Kidney epithelial cell (primary cell): ENCODE measurements around the gene ARHGEF3. TPM values are rescaled to one million over a fixed set of nuclear protein-coding genes. Genes with fewer than 3 reads are reported as not detected.

Source experiments
- DNase-seq: peaks from one replicate; pipeline ENCODE4 v3.0.0-alpha.2; 2010; ENCODE audit warnings: low read depth
- H3K27me3 ChIP-seq: 2 replicates; pipeline ENCODE4 v1.6.0; 2011; ENCODE audit warnings: low read length; ENCODE audit not compliant: control insufficient read depth, insufficient read depth
- H3K36me3 ChIP-seq: 2 replicates; pipeline ENCODE4 v1.5.1; 2011; ENCODE audit warnings: low read length; ENCODE audit not compliant: control insufficient read depth, insufficient read depth
- H3K4me3 ChIP-seq: 2 replicates; pipeline ENCODE4 v1.5.1; 2011; ENCODE audit warnings: low read depth, mild to moderate bottlenecking, control low read depth, low read length
- CTCF ChIP-seq: IDR thresholded peaks from 2 replicates; pipeline ENCODE4 v1.5.1; 2011; ENCODE audit warnings: mild to moderate bottlenecking, moderate library complexity, low read length, control low read depth, inconsistent platforms; ENCODE audit not compliant: insufficient read depth, poor library complexity, severe bottlenecking
- total RNA-seq: library from RNA; depleted of rRNA; stranded (reverse); fragments of >200 nt; gene quantifications from 2 replicates; pipeline ENCODE4 v1.2.3, GENCODE V29; 2015

Gene ARHGEF3
- total RNA-seq, 1 donor from 2014 or later, result 12.4 TPM

DNA sequence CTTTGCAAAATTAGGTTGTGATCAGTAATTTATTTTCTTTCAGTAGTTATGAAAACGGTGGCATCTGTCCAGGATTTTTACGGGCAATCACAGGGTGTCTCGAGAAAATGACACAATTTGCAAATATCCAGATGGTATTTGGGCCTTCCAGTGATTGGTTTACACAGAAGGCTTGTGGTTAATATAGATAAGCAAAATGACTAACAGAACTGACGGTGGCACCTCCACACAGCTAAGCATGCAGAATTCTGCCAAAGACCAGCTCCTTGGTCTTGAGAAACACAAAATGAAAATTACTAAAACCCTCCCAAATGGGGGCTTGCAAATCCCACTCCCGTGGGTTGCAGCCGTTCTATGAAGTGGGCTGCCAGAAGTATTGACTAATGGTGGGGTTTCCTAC is 5.5 kb downstream of the ARHGEF3 start:
- TF ChIP-seq CTCF, result no peak
- H3K27me3 ChIP-seq, result no peaks in the 10 kb centered on the region
- no peak for DNase-seq
- no peaks in the 10 kb centered on the region for H3K36me3 ChIP-seq
- H3K4me3 ChIP-seq, result no peak overlapping the region

DNA sequence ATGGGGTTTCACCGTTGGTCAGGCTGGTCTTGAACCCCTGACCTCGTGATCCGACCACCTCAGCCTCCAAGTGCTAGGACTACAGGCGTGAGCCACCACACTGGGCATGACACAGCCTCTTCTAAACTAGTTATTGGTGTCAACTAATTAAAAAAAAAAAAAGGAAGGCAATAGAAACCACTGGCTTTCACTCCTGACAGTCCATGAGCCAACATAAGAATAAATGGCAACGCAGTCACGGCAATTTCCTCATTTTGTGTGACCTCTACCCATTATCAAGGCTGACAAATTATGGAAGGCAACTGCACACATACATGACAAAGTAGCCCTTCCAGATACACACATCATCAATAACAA is 5.9 kb downstream of the ARHGEF3 start:
- no peaks in the 10 kb centered on the region for H3K27me3 ChIP-seq
- DNase-seq, result no peak

DNA sequence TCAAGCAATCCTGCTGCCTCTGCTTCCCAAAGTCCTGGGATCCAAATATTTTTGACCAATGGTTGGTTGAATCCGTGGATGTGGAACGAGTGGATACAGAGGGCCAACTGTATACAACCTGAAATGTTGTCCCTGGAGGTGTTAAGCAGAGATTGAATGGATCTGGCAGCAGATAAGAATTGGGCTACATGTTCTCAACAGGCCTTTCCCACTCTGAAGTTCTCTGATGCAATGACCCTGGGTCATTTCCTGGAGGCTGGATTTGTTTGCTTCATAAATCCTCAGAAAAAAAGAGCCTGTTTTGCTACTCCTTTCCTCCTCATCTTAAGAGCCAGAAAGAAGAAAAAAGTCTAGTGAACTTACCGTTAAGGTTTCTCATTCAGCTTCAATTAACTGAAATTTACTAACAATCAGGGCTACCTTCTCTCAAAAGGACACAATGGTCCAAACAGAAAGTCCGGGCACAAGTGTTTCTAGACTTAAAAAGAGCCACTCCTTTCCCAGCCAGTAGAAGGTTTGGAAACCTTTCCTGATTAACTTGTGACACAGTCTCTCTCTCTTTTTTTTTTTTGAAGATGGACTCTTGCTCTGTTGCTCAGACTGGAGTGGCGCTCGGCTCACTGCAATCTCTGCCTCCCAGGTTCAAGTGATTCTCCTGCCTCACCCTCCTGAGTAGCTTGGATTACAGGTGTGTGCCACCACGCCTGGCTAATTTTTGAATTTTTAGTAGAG is 6.5 kb downstream of the ARHGEF3 start:
- no peak for DNase-seq
- Histone ChIP-seq H3K27me3 (no peaks in the 10 kb centered on the region), H3K36me3 (no peaks in the 10 kb centered on the region), H3K4me3 (no peak overlapping the region)
- no peak for TF ChIP-seq CTCF

More for the DNA sequence above, 5.9 kb downstream of the ARHGEF3 start:
- no peak for TF ChIP-seq CTCF
- Histone ChIP-seq H3K36me3 (no peaks in the 10 kb centered on the region), H3K4me3 (no peak overlapping the region)

DNA sequence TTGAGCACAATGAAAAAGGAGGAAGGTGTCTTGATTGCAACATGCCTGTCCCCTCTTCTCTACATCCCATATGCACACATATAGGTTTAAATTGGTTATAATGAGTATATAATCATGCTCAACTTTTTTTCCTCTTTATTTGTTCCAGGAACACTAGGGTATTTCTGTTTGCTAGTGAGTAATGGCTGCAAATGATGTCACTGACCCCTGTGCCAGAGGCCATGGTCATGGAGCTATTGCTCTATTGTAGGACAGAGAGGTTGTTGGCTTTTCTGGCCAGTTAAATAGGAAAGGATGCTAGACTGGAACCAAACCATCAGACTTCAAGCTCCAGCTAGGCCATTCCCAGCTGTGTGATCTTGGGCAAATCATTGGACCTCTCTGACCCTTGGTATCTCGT is 9.6 kb downstream of the ARHGEF3 start:
- no peak for DNase-seq
- no peak overlapping the region for H3K4me3 ChIP-seq
- H3K27me3 ChIP-seq, result no peaks in the 10 kb centered on the region
- no peaks in the 10 kb centered on the region for H3K36me3 ChIP-seq
- no peak for TF ChIP-seq CTCF

- H3K4me3 ChIP-seq, result no peak overlapping the region
- no peaks in the 10 kb centered on the region for H3K27me3 ChIP-seq
- no peak for TF ChIP-seq CTCF
- DNase-seq, result no peak
- H3K36me3 ChIP-seq, result no peaks in the 10 kb centered on the region
These were observed 11.5 kb downstream of the ARHGEF3 start for GRCh38 chr3:56790016-56790821.

DNA sequence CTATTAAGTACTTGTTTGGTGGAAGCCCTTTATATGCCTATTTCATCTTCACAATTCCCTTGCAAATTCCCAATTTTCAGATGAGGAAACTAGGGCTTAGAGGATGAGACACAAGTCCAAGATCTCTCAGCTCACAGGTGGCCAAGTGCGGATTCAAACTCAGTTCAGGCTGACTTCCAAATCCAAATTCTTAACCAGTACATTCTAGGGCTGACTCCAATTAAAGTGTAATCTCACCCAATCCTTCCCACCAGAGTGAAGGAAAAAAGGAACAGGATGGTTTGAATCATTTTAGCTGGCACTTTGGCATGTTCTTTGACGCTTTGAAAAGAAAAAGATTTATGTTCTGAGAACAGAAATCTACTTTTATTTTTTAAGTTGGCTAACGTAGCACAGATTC is 12.7 kb downstream of the ARHGEF3 start:
- no peak for TF ChIP-seq CTCF
- no peaks in the 10 kb centered on the region for H3K27me3 ChIP-seq
- no peak overlapping the region for H3K4me3 ChIP-seq
- H3K36me3 ChIP-seq, result no peaks in the 10 kb centered on the region
- DNase-seq, result no peak
